Measurements from ENCODE around the gene GLOD4.

DNA sequence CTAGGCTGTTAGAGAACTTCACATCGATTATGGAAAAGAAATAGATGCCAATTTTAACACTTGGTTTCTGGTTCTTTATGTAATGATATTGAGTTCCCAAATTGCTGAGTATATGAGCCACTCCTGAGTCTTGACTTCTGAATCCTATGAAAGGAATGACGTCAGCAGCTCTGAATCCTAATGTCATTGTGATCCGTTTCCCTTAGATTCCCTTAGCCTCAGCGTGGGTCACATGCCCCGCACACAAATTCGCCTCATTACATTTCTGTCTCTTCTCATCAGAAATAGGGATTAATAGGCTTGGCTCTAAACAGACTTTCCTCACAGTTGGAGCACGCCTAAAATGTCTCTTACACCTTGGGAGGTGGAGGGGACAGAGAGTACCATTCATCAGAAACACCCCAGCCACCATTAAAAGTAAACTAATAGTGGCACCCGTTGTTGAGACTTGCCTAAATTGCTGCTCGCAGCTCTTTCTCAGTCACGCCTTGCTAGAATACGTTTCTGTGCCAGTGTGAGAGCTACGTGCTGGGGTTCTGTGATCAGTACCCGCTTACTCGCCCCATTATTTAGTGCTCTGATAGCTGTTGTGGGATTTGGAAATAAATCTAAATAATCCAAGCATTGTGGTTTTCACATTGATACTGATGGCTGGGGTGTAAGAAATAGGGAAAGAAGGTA is 7.2 kb upstream of the GLOD4 start:
- TF ChIP-seq EZH2 (IDR thresholded peaks at IDR 0.05; ENCODE audit: borderline replicate concordance, insufficient read depth, low read length, poor library complexity, severe bottlenecking) (no peak), REST (IDR thresholded peaks at IDR 0.05; ENCODE audit: borderline replicate concordance) (no peak), MXI1 (conservative IDR thresholded peaks at IDR 0.05; ENCODE audit: poor library complexity, severe bottlenecking) (no peak), RAD21 (conservative IDR thresholded peaks at IDR 0.05) (no peak), SMC3 (conservative IDR thresholded peaks at IDR 0.05; ENCODE audit: poor library complexity) (no peak)
- TF ChIP-seq, protein P1, sequence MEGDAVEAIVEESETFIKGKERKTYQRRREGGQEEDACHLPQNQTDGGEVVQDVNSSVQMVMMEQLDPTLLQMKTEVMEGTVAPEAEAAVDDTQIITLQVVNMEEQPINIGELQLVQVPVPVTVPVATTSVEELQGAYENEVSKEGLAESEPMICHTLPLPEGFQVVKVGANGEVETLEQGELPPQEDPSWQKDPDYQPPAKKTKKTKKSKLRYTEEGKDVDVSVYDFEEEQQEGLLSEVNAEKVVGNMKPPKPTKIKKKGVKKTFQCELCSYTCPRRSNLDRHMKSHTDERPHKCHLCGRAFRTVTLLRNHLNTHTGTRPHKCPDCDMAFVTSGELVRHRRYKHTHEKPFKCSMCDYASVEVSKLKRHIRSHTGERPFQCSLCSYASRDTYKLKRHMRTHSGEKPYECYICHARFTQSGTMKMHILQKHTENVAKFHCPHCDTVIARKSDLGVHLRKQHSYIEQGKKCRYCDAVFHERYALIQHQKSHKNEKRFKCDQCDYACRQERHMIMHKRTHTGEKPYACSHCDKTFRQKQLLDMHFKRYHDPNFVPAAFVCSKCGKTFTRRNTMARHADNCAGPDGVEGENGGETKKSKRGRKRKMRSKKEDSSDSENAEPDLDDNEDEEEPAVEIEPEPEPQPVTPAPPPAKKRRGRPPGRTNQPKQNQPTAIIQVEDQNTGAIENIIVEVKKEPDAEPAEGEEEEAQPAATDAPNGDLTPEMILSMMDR (IDR thresholded peaks at IDR 0.05; ENCODE audit: poor library complexity, severe bottlenecking) = no peak
